Endodermal cell (in vitro differentiated cells): ENCODE measurements around the gene GAGE12F. TPM values are rescaled to one million over a fixed set of nuclear protein-coding genes. Genes with fewer than 3 reads are reported as not detected.

Source experiments
- DNase-seq: peaks from one replicate; pipeline ENCODE4 v3.0.0-alpha.2; 2017
- H3K27ac ChIP-seq: 2 replicates; pipeline ENCODE4 v1.5.1; 2013; ENCODE audit warnings: mild to moderate bottlenecking, low read depth, low read length, moderate library complexity
- H3K27me3 ChIP-seq: 2 replicates; pipeline ENCODE4 v1.6.1; 2013; ENCODE audit warnings: mild to moderate bottlenecking, low read length, moderate library complexity; ENCODE audit not compliant: insufficient read depth, control insufficient read depth, poor library complexity, severe bottlenecking
- H3K36me3 ChIP-seq: 2 replicates; pipeline ENCODE4 v1.7.0; 2013; ENCODE audit warnings: mild to moderate bottlenecking, low read length, moderate library complexity; ENCODE audit not compliant: control insufficient read depth, insufficient read depth
- H3K4me1 ChIP-seq: one replicate; pipeline ENCODE4 v1.7.0; 2013; ENCODE audit warnings: low read length; ENCODE audit not compliant: control insufficient read depth, insufficient read depth
- H3K4me3 ChIP-seq: 2 replicates; pipeline ENCODE4 v1.5.1; 2013; ENCODE audit warnings: mild to moderate bottlenecking, low read length, moderate library complexity
- H3K9ac ChIP-seq: 2 replicates; pipeline ENCODE4 v1.6.1; 2013; ENCODE audit warnings: mild to moderate bottlenecking, low read length, moderate library complexity; ENCODE audit not compliant: poor library complexity, severe bottlenecking; ENCODE audit errors: extremely low read depth
- H3K9me3 ChIP-seq: 2 replicates; pipeline ENCODE4 v1.6.1; 2013; ENCODE audit warnings: mild to moderate bottlenecking, low read length, moderate library complexity; ENCODE audit not compliant: control insufficient read depth
- H3K27ac Mint-ChIP-seq: 2 replicates; pipeline ENCODE4 v1.8.0; 2020; ENCODE audit warnings: mixed read lengths
- H3K27me3 Mint-ChIP-seq: 2 replicates; pipeline ENCODE4 v1.8.0; 2021; ENCODE audit warnings: mild to moderate bottlenecking, mixed read lengths; ENCODE audit not compliant: insufficient read depth
- H3K36me3 Mint-ChIP-seq: 2 replicates; pipeline ENCODE4 v1.8.0; 2020; ENCODE audit warnings: low read depth, mixed read lengths
- H3K4me1 Mint-ChIP-seq: 2 replicates; pipeline ENCODE4 v1.8.0; 2020; ENCODE audit warnings: mixed read lengths
- H3K4me3 Mint-ChIP-seq: 2 replicates; pipeline ENCODE4 v1.8.0; 2020; ENCODE audit warnings: mild to moderate bottlenecking, moderate library complexity, mixed read lengths
- H3K9me3 Mint-ChIP-seq: 2 replicates; pipeline ENCODE4 v1.8.0; 2020; ENCODE audit warnings: mild to moderate bottlenecking, mixed read lengths
- WGBS, 2 experiments: methylation state at CpG; one replicate each; pipeline versions ENCODE4 v1.1.5 to v1.1.7; 2013; ENCODE audit warnings: missing lambda C conversion rate in 2 of 2, mixed read lengths in 1 of 2; ENCODE audit not compliant: insufficient coverage in 1 of 2, insufficient read length in 1 of 2; 5-methylcytosine and 5-hydroxymethylcytosine counted together
- total RNA-seq, 2 donors: library from RNA; stranded (reverse); fragmentation: NEBNext Ultra II Directional in 1 of 2; extraction: Animal tissue kit (Norgen Biotek cat#: 25700) in 1 of 2; gene quantifications; 2 replicates in 1 of 2; 3 replicates in 1 of 2; pipeline ENCODE4 v1.2.1, GENCODE V29; 2021
- TF ChIP-seq, protein P1 (sequence below): fragments of 200-600 bp; sonication (generic); conservative IDR thresholded peaks from 2 replicates; pipeline ENCODE4 v1.5.0; 2021; ENCODE audit warnings: antibody characterized with exemption, mild to moderate bottlenecking

Gene GAGE12F
- total RNA-seq, 2 donors from 2014 or later = not detected

DNA sequence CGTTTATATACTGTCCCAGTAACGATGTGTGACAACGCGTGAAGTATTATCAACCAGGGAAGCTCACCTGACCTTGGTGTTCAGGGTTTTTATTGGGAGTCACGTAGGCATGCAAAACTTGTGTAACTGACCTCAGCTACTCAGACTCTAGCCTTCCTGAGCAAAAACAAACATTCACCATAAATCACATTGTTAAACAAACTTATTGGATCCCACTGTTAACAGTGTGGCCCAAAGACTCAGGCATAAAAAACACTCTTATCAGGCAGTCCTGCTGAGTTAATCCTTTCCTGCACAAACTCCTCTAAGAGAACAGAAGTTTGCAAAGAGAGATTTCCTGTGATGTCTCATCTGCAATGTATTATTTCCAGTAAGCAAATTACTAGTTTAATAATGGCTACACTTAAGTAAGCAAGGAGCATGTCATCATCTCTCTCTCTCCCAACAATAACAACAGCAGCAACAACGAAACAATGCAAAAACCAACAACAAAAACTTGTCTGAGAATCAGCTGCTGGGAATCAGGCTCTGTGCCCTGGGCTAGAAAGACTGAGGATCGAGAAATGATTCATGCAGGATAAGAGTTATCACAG, 50.2 kb downstream of the GAGE12F start:
- Mint-ChIP-seq H3K27ac (no peak overlapping the region), H3K9me3 (peaks cover 55% of the 10 kb centered on the region), H3K4me3 (no peak overlapping the region), H3K27me3 (no peaks in the 10 kb centered on the region), H3K4me1 (no peaks in the 10 kb centered on the region), H3K36me3 (no peaks in the 10 kb centered on the region)
- no peaks in the 10 kb centered on the region for H3K27me3 ChIP-seq
- TF ChIP-seq, protein P1, sequence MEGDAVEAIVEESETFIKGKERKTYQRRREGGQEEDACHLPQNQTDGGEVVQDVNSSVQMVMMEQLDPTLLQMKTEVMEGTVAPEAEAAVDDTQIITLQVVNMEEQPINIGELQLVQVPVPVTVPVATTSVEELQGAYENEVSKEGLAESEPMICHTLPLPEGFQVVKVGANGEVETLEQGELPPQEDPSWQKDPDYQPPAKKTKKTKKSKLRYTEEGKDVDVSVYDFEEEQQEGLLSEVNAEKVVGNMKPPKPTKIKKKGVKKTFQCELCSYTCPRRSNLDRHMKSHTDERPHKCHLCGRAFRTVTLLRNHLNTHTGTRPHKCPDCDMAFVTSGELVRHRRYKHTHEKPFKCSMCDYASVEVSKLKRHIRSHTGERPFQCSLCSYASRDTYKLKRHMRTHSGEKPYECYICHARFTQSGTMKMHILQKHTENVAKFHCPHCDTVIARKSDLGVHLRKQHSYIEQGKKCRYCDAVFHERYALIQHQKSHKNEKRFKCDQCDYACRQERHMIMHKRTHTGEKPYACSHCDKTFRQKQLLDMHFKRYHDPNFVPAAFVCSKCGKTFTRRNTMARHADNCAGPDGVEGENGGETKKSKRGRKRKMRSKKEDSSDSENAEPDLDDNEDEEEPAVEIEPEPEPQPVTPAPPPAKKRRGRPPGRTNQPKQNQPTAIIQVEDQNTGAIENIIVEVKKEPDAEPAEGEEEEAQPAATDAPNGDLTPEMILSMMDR = no peak
- H3K36me3 ChIP-seq = no peaks in the 10 kb centered on the region
- DNase-seq = no peak
- no peak overlapping the region for H3K27ac ChIP-seq
- no peaks in the 10 kb centered on the region for H3K9me3 ChIP-seq
- H3K4me3 ChIP-seq = no peak overlapping the region
- H3K4me1 ChIP-seq = no peaks in the 10 kb centered on the region
- no peak overlapping the region for H3K9ac ChIP-seq
- 90 to 100% methylated on average over 3 to 7 of the region's 7 CpGs for WGBS, 2 experiments

Other genes with a start within 250 kb of the GAGE12F start
- gene GAGE12J, start 238.8 kb upstream of the GAGE12F start, total RNA-seq = not detected
- not detected for gene GAGE13, start 229.3 kb upstream of the GAGE12F start, total RNA-seq
- gene GAGE12C, start 28.7 kb upstream of the GAGE12F start, total RNA-seq = not detected
- not detected for gene GAGE12D, start 19.1 kb upstream of the GAGE12F start, total RNA-seq
- not detected for gene GAGE12E, start 9.6 kb upstream of the GAGE12F start, total RNA-seq
- gene GAGE12G, start 9.6 kb downstream of the GAGE12F start, total RNA-seq = not detected
- not detected for gene GAGE12H, start 19.1 kb downstream of the GAGE12F start, total RNA-seq
- gene GAGE2A, start 28.7 kb downstream of the GAGE12F start, total RNA-seq = not detected
- gene GAGE1, start 38.2 kb downstream of the GAGE12F start, total RNA-seq = not detected
- not detected for gene PAGE1, start 135.1 kb downstream of the GAGE12F start, total RNA-seq